Fibroblast of lung (primary cell): ENCODE measurements around the gene LMOD3. TPM values are rescaled to one million over a fixed set of nuclear protein-coding genes. Genes with fewer than 3 reads are reported as not detected.
A peak's percentile ranks its signal among the peaks of the same experiment; 100 is the strongest.

ENCODE experiments used
- DNase-seq, 2 donors: peaks; one replicate each; pipeline versions ENCODE4 v3.0.0 to v3.0.0-alpha.2; 2010; ENCODE audit warnings: low read depth in 2 of 2
- H2AFZ ChIP-seq: 2 replicates; pipeline ENCODE4 v1.5.1; 2012; ENCODE audit warnings: low read length, control low read depth, inconsistent platforms
- H3K27ac ChIP-seq: 2 replicates; pipeline ENCODE4 v1.5.1; 2011; ENCODE audit warnings: low read length, control low read depth; ENCODE audit not compliant: insufficient read depth
- H3K27me3 ChIP-seq: 2 replicates; pipeline ENCODE4 v1.5.1; 2011; ENCODE audit warnings: mild to moderate bottlenecking, low read length; ENCODE audit not compliant: control insufficient read depth, insufficient read depth
- H3K36me3 ChIP-seq: 2 replicates; pipeline ENCODE4 v1.5.1; 2011; ENCODE audit warnings: low read length; ENCODE audit not compliant: control insufficient read depth, insufficient read depth
- H3K4me1 ChIP-seq: 2 replicates; pipeline ENCODE4 v1.5.1; 2011; ENCODE audit warnings: low read length; ENCODE audit not compliant: control insufficient read depth, insufficient read depth; ENCODE audit errors: extremely low read depth
- H3K4me2 ChIP-seq: 2 replicates; pipeline ENCODE4 v1.5.1; 2011; ENCODE audit warnings: low read length, control low read depth; ENCODE audit not compliant: insufficient read depth; ENCODE audit errors: extremely low read depth
- H3K4me3 ChIP-seq, 4 experiments: fragments of 200-600 bp in 1 of 4; sonication (generic) in 1 of 4; replicated peaks in 1 of 4; 2 replicates each; pipeline ENCODE4 v1.5.1; 2011 to 2016; ENCODE audit warnings: low read length in 4 of 4, low read depth in 3 of 4, mild to moderate bottlenecking in 3 of 4, control low read depth in 2 of 4, inconsistent platforms in 1 of 4, mixed read lengths in 1 of 4; ENCODE audit not compliant: insufficient read depth in 1 of 4; ENCODE audit errors: control extremely low read depth in 1 of 4
- H3K79me2 ChIP-seq: 2 replicates; pipeline ENCODE4 v1.5.1; 2012; ENCODE audit warnings: mild to moderate bottlenecking, low read length, inconsistent platforms; ENCODE audit not compliant: control insufficient read depth, insufficient read depth
- H3K9ac ChIP-seq: 2 replicates; pipeline ENCODE4 v1.5.1; 2011; ENCODE audit warnings: mild to moderate bottlenecking, low read length, control low read depth; ENCODE audit not compliant: insufficient read depth
- H3K9me3 ChIP-seq: 2 replicates; pipeline ENCODE4 v1.5.1; 2012; ENCODE audit warnings: low read depth, low read length; ENCODE audit not compliant: control insufficient read depth, insufficient read depth
- H4K20me1 ChIP-seq: 2 replicates; pipeline ENCODE4 v1.5.1; 2011; ENCODE audit warnings: low read length; ENCODE audit not compliant: control insufficient read depth, insufficient read depth; ENCODE audit errors: extremely low read depth
- EZH2 ChIP-seq: IDR thresholded peaks from 2 replicates; pipeline ENCODE4 v1.5.1; 2012; ENCODE audit warnings: low read length, control low read depth, mild to moderate bottlenecking; ENCODE audit errors: missing control alignments
- polyA plus RNA-seq, 2 donors: library from polyadenylated mRNA; depleted of rRNA in 1 of 2; stranded (reverse) in 1 of 2; unstranded in 1 of 2; fragments of >200 nt; gene quantifications; 2 replicates each; pipeline ENCODE4 v1.2.1, GENCODE V29; 2011 to 2012; ENCODE audit warnings: missing spikeins in 1 of 2
- total RNA-seq: library from RNA; depleted of rRNA; stranded (reverse); fragments of >200 nt; gene quantifications from 2 replicates; pipeline ENCODE4 v1.2.1, GENCODE V29; 2014
- TF ChIP-seq, protein P1 (sequence below), 2 donors: IDR thresholded peaks in 1 of 2; conservative IDR thresholded peaks in 1 of 2; 1 replicate in 1 of 2; 2 replicates in 1 of 2; pipeline ENCODE4 v1.5.1; 2011 to 2012; ENCODE audit warnings: low read length in 2 of 2, control low read depth in 1 of 2, inconsistent platforms in 1 of 2, low read depth in 1 of 2, mild to moderate bottlenecking in 1 of 2

Gene LMOD3
- total and polyA plus RNA-seq, 2 donors (not counting 1 experiment from before 2014, with no cell fraction given), result 0.20 to 4.0 TPM

DNA sequence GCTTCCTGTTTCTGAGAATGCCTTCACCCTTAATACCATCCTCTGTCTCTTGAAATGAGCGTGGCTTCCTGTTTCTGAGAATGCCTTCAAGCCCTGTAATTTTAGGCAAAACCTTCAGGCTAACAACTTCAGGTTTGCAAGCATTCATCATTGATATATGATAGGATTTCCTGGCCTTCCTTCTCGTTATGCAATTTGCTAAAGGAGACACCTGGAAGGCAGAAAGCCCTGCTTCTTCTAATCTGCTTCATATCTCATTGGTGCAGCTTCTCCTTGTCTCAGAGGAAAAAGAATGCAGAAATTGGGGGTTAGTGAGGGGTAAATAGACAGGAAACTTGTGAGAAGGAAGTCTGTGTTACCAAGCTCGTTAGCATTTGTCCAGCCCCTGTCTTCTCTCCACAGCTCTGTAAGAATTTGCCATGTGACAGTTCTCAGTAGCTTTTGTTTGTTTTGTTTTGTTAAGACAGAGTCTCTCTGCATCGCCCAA is 30.3 kb downstream of the LMOD3 start:
- TF ChIP-seq, protein P1, sequence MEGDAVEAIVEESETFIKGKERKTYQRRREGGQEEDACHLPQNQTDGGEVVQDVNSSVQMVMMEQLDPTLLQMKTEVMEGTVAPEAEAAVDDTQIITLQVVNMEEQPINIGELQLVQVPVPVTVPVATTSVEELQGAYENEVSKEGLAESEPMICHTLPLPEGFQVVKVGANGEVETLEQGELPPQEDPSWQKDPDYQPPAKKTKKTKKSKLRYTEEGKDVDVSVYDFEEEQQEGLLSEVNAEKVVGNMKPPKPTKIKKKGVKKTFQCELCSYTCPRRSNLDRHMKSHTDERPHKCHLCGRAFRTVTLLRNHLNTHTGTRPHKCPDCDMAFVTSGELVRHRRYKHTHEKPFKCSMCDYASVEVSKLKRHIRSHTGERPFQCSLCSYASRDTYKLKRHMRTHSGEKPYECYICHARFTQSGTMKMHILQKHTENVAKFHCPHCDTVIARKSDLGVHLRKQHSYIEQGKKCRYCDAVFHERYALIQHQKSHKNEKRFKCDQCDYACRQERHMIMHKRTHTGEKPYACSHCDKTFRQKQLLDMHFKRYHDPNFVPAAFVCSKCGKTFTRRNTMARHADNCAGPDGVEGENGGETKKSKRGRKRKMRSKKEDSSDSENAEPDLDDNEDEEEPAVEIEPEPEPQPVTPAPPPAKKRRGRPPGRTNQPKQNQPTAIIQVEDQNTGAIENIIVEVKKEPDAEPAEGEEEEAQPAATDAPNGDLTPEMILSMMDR (conservative IDR thresholded peaks at IDR 0.05 in 1 of 2, IDR thresholded peaks at IDR 0.05 in 1 of 2; ENCODE audit: low read depth in 1 of 2, low read length in 2 of 2), result no peak
- TF ChIP-seq EZH2, result no peak
- Histone ChIP-seq H3K36me3 (no peaks in the 10 kb centered on the region), H3K4me2 (no peak overlapping the region), H4K20me1 (no peaks in the 10 kb centered on the region), H3K27me3 (no peaks in the 10 kb centered on the region), H2AFZ (no peak overlapping the region), H3K4me1 (peaks cover 47% of the 10 kb centered on the region), H3K9ac (no peak overlapping the region), H3K9me3 (no peaks in the 10 kb centered on the region), H3K4me3 (no peak overlapping the region), H3K27ac (no peak overlapping the region), H3K79me2 (peaks cover 87% of the 10 kb centered on the region)
- DNase-seq, result peak in 1 of 2 donors; percentile 13

DNA sequence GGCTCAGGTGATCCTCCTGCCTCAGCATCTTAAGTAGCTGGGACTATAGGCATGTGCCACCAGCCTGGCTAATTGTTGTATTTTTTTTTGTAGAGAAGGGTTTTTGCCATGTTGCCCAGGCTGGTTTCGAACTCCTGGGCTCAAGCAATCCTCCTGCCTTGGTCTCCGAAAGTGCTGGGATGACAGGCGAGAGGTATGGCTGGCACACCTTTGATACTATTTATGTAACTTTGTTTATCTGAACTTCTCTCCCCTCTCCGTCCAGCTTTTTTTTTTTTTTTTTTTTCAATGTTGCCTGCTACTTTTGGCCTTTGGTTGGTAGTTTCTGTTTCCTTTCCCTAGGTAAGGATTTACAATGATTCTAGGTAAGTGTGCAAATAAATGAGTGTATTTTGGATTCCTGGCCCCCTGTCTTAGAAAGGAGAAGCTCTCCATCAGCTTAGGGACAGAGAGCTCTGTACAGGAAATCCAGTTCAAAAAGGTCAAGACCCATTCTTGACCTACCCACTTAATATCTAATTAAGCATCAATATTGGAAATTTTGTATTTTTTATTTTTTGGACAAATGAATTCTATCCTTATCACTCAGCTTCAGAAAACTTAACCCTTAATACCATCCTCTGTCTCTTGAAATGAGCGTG is 30.9 kb downstream of the LMOD3 start:
- H2AFZ ChIP-seq, result no peak overlapping the region
- TF ChIP-seq, protein P1 (conservative IDR thresholded peaks at IDR 0.05 in 1 of 2, IDR thresholded peaks at IDR 0.05 in 1 of 2; ENCODE audit: low read depth in 1 of 2, low read length in 2 of 2), result no peak
- no peak for TF ChIP-seq EZH2
- H3K4me2 ChIP-seq, result no peak overlapping the region
- H3K9me3 ChIP-seq, result no peaks in the 10 kb centered on the region
- H3K27me3 ChIP-seq, result no peaks in the 10 kb centered on the region
- no peak overlapping the region for H3K4me3 ChIP-seq
- no peak overlapping the region for H3K9ac ChIP-seq
- H3K36me3 ChIP-seq, result no peaks in the 10 kb centered on the region
- peaks cover 86% of the 10 kb centered on the region for H3K79me2 ChIP-seq
- no peak overlapping the region for H3K27ac ChIP-seq
- H3K4me1 ChIP-seq, result peaks cover 48% of the 10 kb centered on the region
- no peak for DNase-seq
- H4K20me1 ChIP-seq, result no peaks in the 10 kb centered on the region

DNA sequence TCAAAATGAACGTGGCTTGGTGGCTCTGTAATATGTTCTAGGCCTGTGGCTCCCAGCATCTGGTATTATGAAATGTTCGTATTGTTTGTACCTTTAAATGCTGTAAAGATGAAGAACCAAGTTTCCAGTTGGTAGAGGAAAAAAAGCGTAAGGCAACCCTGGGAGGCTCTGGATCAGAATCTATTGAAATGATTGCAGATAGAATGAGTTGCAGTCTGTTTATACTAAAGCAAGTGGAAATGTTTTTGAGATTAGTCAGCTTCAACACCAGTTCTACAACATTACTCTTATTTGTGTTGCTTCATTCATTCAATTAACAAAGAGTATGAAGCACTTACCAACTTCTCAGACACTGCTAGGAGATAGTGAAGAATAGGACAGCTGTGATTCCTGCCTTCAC is 32.4 kb downstream of the LMOD3 start:
- TF ChIP-seq, protein P1 (conservative IDR thresholded peaks at IDR 0.05 in 1 of 2, IDR thresholded peaks at IDR 0.05 in 1 of 2; ENCODE audit: low read depth in 1 of 2, low read length in 2 of 2), result no peak
- no peak for TF ChIP-seq EZH2
- Histone ChIP-seq H3K4me3 (peak overlapping the region in 2 of 4 experiments; percentile 46 to 87), H3K4me2 (peak overlapping the region; percentile 67), H3K9me3 (no peaks in the 10 kb centered on the region), H3K79me2 (peaks cover 89% of the 10 kb centered on the region), H2AFZ (no peak overlapping the region), H4K20me1 (no peaks in the 10 kb centered on the region), H3K27ac (peak overlapping the region; percentile 48), H3K9ac (no peak overlapping the region), H3K4me1 (peaks cover 45% of the 10 kb centered on the region), H3K27me3 (no peaks in the 10 kb centered on the region), H3K36me3 (no peaks in the 10 kb centered on the region)
- DNase-seq, result peak; percentile 86 to 91
